Stimulated activated naive CD8-positive, alpha-beta T cell treated with anti-CD3 and anti-CD28 coated beads, Interleukin-15, amount 100 ng/mL, for 72 hours (primary cell): ENCODE measurements around the gene CLRN1.

Source experiments
- ATAC-seq: fragments of 150-1000 bp; cut with Tn5 transposase; 2 replicates; pipeline ENCODE4 v1.10.0; 2021; ENCODE audit warnings: mild to moderate bottlenecking, moderate library complexity
- DNase-seq, 2 donors: peaks; one replicate each; pipeline ENCODE4 v3.0.0; 2021 to 2022
- H3K27ac Mint-ChIP-seq, 2 donors: one replicate each; pipeline ENCODE4 v1.8.0; 2022; ENCODE audit warnings: mild to moderate bottlenecking in 2 of 2, mixed read lengths in 2 of 2, moderate library complexity in 2 of 2
- H3K27me3 Mint-ChIP-seq: one replicate; pipeline ENCODE4 v1.8.0; 2022; ENCODE audit warnings: mixed read lengths
- H3K4me1 Mint-ChIP-seq: one replicate; pipeline ENCODE4 v1.8.0; 2022; ENCODE audit warnings: mild to moderate bottlenecking, mixed read lengths
- H3K4me3 Mint-ChIP-seq, 2 donors: one replicate each; pipeline ENCODE4 v1.8.0; 2022; ENCODE audit warnings: mild to moderate bottlenecking in 2 of 2, mixed read lengths in 2 of 2, moderate library complexity in 1 of 2
- H3K9me3 Mint-ChIP-seq, 2 donors: one replicate each; pipeline ENCODE4 v1.8.0; 2022; ENCODE audit warnings: mixed read lengths in 2 of 2

CLRN1 gene, protein sequence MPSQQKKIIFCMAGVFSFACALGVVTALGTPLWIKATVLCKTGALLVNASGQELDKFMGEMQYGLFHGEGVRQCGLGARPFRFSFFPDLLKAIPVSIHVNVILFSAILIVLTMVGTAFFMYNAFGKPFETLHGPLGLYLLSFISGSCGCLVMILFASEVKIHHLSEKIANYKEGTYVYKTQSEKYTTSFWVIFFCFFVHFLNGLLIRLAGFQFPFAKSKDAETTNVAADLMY

DNA sequence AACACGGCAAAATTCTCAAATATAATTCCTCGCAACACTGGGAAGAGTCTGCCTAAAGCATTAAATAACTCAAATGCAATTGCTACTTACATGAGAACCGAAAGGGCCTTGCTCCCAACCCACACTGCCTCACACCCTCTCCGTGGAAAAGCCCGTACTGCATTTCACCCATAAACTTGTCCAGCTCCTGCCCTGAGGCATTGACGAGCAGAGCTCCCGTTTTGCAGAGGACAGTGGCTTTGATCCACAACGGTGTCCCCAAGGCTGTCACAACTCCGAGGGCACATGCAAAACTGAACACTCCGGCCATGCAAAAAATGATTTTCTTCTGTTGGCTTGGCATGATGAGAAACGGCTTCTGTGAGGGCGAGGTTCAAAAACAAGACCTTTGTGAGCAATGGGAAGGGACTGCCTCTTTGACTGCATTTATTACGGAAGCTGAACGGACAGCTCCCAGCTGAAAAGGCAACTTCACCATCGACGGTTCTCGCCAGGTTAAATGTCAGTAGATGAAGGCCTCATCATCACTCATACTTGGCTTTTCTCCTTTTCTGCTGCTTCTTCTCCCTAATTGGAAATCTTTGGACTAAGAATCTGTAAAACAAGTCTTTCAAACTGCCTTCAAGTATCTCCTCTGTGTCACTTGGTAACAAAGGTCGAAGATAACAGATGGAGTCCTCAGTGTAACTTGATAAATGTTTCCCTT lies at the start of gene CLRN1:
Gene CLRN1 (minus strand): TSS at position 362 of the 706 bp plus-strand sequence. CDS start 19 bp downstream, at position 343.
- no peaks in the 10 kb centered on the region for H3K9me3 Mint-ChIP-seq
- H3K4me3 Mint-ChIP-seq: no peak within 1 kb of the TSS
- H3K27me3 Mint-ChIP-seq: peaks cover 15% of the 10 kb centered on the region
- H3K4me1 Mint-ChIP-seq: peaks cover 9% of the 10 kb centered on the region
- no peak for ATAC-seq
- no peak within 1 kb of the TSS for H3K27ac Mint-ChIP-seq
- DNase-seq: no peak

DNA sequence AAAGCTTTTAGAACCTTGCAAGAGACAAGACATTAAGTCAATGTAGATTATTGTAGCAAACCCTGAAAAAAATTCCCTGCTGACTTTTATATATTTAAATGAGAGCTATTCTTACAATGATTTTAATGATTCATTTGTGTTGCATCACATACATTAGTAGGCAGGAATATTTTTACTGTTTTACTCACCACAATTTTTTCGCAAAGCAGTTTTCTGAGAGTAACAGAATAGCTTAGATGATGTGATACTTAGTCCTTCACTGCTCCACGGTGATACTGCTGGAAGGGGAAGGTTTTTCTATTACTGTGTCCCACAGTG lies 43.9 kb upstream of the CLRN1 start:
- no peak overlapping the region for H3K27ac Mint-ChIP-seq
- H3K9me3 Mint-ChIP-seq: no peaks in the 10 kb centered on the region
- no peak for ATAC-seq
- no peak overlapping the region for H3K4me3 Mint-ChIP-seq
- H3K4me1 Mint-ChIP-seq: no peaks in the 10 kb centered on the region
- H3K27me3 Mint-ChIP-seq: no peaks in the 10 kb centered on the region
- DNase-seq: no peak

DNA sequence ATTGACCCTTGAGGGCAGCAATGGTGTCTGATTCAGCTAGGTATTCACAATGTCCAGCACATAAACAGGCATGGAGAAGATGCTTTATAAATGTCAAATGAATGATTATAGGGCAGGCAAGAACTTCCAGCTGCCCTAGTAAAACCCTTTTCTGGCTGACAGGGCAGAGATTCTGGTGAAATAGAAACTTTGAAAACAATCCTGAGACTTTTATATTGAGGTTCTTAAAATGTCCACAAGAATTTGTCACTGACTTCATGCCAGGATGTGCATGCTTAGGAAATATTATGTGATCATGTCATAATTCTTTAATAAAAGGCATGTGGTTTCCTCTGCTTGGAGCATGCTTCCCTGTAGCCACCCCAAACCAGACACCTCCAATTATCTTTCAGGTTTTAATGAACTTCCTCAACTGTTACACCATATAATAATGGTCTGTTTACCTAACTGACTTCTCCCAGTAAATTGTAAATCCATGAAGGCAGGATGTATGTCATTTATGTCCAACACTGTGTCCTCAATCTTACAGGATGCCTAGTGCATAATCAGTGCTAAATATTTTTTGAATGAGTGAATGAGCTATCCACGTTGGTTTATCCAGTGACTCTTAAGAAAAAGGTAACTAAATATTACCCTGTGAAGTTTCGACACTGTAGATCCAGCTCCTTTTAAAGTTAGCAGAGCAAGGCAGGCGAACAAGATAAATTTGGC lies 43.4 kb upstream of the CLRN1 start:
- Mint-ChIP-seq H3K27me3 (no peaks in the 10 kb centered on the region), H3K4me3 (no peak overlapping the region), H3K4me1 (no peaks in the 10 kb centered on the region), H3K9me3 (no peaks in the 10 kb centered on the region), H3K27ac (no peak overlapping the region)
- ATAC-seq: no peak
- no peak for DNase-seq

DNA sequence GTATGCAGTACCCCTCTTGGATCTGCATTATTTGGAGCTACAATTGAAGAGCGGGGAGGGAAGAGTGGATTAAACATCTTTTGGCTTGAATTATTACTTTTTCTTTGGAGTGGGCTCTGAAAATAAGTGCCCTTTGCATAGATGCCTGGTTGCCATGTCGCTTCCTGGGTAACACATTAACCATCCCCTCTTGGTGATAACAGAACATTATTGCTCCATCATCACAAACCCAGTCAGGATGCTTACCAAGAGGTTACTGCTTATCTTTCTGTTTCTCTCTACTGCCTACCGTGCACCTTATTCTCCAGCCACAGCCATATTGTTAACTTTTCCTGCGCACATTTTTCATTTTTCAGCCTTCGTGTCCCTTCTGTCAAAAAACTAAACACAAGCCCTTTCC lies 42.7 kb upstream of the CLRN1 start:
- Mint-ChIP-seq H3K4me3 (no peak overlapping the region), H3K27ac (no peak overlapping the region)

DNA sequence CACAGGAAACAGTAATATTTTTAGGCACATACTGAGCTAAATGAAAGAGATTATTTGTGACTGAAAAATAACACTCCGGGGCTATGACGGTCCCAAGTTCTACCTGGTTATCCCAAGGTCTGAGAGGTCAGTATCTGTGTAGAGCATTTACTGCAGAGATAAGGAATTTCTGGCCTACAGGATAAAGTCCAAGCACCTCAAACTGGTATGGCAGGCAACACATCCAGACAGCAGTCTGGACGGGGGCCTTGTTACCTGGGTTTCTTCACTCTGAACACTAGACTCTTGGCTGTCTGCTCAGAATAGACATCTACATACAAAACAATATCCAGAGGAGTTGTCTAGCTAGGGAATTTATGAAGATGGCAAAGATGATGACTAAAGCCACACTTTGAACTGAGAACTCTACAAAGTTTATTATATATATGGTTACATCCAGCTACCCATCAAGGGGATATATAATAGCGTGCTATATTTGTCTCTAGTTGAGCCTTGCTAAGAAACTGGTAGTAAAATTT lies 42.0 kb upstream of the CLRN1 start:
- no peak for ATAC-seq
- Mint-ChIP-seq H3K4me3 (no peak overlapping the region), H3K27ac (no peak overlapping the region), H3K27me3 (no peaks in the 10 kb centered on the region), H3K4me1 (no peaks in the 10 kb centered on the region), H3K9me3 (no peaks in the 10 kb centered on the region)
- no peak for DNase-seq

More for the DNA sequence above, 42.7 kb upstream of the CLRN1 start:
- H3K9me3 Mint-ChIP-seq: no peaks in the 10 kb centered on the region
- no peaks in the 10 kb centered on the region for H3K4me1 Mint-ChIP-seq
- ATAC-seq (no peak), DNase-seq (no peak)
- no peaks in the 10 kb centered on the region for H3K27me3 Mint-ChIP-seq

DNA sequence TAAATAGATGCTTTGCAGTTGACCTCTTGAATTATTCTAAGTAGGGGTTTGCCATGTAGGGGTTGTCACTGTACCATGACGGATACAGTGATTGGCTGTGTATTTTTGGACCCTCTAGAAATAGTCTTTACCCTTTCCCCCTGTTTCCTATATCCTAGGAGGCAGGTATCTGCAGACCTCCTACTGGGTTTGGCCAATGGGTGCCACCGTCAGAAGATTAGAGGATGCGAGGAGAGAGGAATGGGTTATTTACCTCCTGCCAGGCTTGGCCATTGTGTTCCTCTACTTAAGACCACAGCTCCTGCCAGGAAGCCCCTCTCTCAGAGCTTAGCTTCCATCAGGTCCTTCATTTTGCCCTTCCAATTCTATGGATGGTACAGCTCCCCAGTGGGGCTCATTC lies 40.2 kb upstream of the CLRN1 start:
- Mint-ChIP-seq H3K4me3 (no peak overlapping the region), H3K27ac (no peak overlapping the region), H3K27me3 (no peaks in the 10 kb centered on the region), H3K4me1 (no peaks in the 10 kb centered on the region), H3K9me3 (no peaks in the 10 kb centered on the region)
- ATAC-seq (no peak), DNase-seq (no peak)

DNA sequence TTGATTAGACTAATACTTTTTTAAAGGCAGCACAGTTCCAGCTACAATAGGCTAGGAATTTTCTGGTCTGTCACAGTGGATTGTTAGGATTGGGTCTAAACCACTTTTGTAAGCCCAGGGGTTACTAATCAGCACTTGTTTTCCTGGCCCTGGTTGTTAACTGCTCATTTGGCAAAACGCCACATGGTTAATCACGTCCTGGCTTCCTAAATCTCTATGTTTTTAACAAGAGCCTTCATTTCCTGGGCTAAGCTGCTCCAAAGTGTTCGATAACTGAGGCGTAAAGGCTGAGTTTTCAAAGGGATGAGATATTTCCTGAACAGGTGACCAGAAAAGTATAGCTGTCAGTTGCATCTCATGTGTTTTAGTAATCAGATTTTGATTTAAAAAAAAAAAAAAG lies 38.9 kb upstream of the CLRN1 start:
- Mint-ChIP-seq H3K4me3 (no peak overlapping the region), H3K27ac (no peak overlapping the region), H3K4me1 (no peaks in the 10 kb centered on the region), H3K9me3 (no peaks in the 10 kb centered on the region), H3K27me3 (no peaks in the 10 kb centered on the region)
- ATAC-seq (no peak), DNase-seq (no peak)

DNA sequence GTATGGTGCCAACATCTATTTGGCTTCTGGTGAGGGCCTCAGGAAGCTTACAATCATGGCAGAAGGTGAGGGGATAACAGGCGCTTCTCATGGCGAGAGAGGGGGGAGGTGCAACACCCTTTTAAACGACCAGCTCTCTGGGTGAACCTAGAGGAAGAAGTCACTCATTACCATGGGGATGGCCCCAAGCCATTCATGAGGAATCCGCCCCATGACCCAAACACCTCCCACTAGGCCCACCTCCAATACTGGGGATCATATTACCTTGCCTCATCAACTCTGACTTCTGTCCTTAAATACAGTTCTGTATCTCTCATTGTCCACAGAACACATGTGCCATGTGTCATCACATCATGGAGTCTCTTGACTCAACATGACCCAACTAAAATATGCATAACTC lies 37.5 kb upstream of the CLRN1 start:
- Mint-ChIP-seq H3K27me3 (no peaks in the 10 kb centered on the region), H3K9me3 (no peaks in the 10 kb centered on the region), H3K4me1 (no peaks in the 10 kb centered on the region), H3K27ac (peak overlapping the region in 1 of 2 donors; percentile 42), H3K4me3 (no peak overlapping the region)
- ATAC-seq: no peak
- no peak for DNase-seq

DNA sequence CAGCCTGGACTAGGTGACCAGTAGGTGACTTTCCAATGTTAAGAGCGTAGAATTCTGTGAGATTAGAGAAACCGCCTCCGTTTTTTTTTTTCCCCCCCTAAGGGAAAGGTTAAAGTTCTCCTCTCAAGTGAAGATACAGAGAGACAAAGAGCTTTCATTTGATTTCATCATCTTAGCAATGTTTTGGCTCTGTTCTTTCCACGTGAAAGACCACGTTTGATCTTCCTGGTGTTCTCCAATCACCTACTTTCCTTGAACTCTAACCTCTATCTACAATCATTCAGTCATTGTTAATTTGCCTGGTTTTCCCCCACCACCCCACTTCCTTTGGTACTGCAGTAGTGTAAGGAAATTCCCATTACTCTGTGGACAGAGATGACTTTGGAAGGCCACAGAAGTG lies 36.9 kb upstream of the CLRN1 start:
- Mint-ChIP-seq H3K27ac (no peak overlapping the region), H3K9me3 (no peaks in the 10 kb centered on the region), H3K4me3 (no peak overlapping the region), H3K4me1 (no peaks in the 10 kb centered on the region), H3K27me3 (no peaks in the 10 kb centered on the region)
- DNase-seq (no peak), ATAC-seq (no peak)

DNA sequence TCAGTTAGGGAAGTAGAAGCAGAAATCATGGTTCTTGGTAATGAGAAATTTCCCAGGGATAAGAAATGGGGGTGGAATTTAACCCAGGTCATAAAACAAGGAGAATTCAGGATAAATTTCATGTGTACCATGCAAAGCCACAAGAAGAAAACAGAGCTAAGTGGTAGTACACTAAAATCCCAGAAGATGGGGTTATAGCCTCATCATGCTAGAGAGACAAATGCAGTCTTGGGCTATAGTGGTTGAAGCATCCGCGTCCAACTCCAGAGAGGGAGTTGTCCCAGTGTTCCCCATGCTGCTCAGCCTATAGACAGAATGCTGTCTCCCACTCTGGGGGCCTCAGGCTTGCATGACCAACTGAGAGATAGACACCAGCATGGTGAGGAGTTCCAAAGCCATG lies 36.2 kb upstream of the CLRN1 start:
- H3K27me3 Mint-ChIP-seq: no peaks in the 10 kb centered on the region
- DNase-seq: no peak
- ATAC-seq: no peak
- no peaks in the 10 kb centered on the region for H3K9me3 Mint-ChIP-seq
- H3K4me1 Mint-ChIP-seq: no peaks in the 10 kb centered on the region
- no peak overlapping the region for H3K27ac Mint-ChIP-seq
- no peak overlapping the region for H3K4me3 Mint-ChIP-seq

DNA sequence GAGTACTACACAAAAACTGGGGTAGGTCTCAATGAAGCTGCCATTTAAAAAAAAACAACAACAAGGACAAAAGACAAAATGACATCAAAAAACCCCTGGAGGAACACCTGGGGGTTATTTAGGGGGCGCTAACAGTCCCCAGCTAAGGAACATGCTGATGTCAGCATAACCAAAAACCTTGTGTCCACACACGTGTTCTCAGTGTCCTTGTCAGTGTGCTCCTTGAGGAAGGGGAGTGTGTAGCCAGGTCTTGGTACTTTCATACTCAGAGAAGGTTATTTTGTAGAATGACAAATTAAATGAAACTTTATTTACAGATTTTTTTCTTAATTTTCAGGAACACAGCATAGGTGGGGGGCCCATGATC lies 31.2 kb upstream of the CLRN1 start:
- ATAC-seq: no peak
- no peaks in the 10 kb centered on the region for H3K9me3 Mint-ChIP-seq
- no peak overlapping the region for H3K4me3 Mint-ChIP-seq
- no peaks in the 10 kb centered on the region for H3K27me3 Mint-ChIP-seq
- DNase-seq: no peak
- H3K27ac Mint-ChIP-seq: no peak overlapping the region
- no peaks in the 10 kb centered on the region for H3K4me1 Mint-ChIP-seq

DNA sequence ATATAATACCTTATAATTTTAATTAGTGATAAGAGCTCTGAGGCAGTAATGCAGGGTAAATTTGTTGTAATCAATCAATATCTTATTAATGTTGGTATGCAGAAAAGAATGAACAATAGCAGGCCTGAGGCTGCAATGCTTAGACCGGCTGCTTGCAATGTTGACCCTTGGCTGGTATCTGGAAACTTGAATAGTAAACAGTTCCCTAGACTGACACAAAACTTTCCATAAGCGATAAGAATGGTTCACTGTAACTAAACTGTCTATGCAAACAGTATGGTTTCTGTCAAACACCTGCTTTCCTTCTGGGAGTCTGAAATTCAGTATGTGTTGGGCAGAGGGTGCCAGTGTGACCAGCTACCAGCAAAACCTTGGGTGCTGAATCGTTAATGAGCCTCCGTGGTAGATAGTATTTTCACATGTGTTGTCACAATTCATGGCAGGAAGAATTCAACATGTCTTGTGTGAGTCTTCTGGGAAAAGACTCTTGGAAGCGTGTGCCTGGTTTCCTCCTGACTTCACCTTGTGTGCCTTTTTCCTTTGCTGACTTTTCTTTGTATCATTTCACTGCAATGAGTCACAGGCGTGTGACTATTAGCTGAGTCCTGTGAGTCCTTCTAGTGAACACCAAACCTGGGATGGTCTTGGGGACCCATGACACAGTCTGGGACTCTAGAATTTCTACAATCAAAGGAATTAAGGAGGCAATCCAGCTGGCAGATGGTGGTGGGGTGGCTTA lies 30.7 kb upstream of the CLRN1 start:
- no peak for DNase-seq
- Mint-ChIP-seq H3K27ac (no peak overlapping the region), H3K4me1 (no peaks in the 10 kb centered on the region), H3K4me3 (no peak overlapping the region), H3K27me3 (no peaks in the 10 kb centered on the region), H3K9me3 (no peaks in the 10 kb centered on the region)
- ATAC-seq: no peak

DNA sequence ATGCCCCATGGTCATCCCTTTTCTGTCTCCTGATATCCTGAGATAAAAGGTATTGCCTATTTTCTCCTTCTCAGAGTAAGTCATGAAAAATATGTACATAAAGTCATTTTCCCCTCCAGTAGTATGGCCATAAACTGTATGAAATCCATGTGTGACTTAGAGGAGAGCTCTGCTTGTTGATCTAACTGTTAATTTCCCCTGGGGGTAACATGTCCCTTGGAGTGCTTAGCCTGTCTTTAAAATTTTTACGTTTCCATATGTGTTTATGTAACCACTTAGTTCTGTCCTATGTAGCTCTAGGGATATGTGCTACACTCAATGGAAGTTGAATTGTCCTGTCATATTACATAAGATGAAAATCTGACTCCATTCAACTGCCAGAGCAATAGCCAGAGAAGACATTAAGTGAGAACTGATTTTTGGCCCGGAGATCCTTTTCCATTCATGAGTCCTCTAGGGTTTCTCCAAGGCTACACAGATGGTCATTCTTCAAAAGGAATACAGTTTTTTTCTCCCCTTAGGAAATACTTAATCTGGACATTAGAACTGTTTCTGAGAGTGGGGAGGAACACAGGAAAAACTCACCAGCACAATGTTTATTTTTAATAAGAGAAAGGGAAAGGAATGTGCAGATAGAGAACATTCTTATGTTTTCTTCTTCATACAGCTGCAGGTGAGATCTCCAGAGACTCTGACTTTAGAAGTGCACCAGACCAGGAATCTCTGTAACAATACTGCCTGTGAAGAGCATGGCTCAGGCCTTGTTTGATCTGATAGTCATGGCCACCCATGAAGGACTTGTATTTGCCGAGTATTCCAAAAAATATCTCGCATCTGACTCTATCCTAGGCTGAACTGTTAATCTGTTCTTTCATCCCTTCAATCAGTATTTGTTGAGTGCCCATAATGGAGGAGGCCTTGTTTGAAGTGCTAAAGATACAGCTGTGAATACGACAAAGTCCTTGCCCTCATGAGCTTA lies 29.8 kb upstream of the CLRN1 start:
- Mint-ChIP-seq H3K27me3 (no peaks in the 10 kb centered on the region), H3K4me1 (no peaks in the 10 kb centered on the region), H3K9me3 (no peaks in the 10 kb centered on the region), H3K27ac (peak overlapping the region in 1 of 2 donors; percentile 15), H3K4me3 (no peak overlapping the region)
- ATAC-seq (no peak), DNase-seq (no peak)

DNA sequence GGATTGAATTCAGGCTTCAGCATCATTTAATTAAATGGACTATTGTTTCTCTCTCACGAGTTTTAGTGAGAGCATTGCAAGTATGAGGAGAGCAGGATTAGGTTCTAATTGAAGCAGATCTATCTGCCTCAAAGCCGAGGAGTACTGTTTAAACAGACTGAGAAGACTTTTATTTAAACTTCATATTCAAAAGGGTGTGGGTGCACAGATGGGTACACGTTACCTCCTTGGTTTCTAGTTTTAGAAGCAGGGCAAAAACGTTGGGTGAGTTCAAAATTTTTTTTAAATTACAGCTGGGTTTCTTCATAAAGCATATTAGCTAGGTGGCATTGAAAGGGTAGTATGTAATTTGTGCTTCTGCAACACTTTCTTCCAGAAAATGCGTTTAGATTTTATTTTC lies 26.5 kb upstream of the CLRN1 start:
- H3K27ac Mint-ChIP-seq: no peak overlapping the region
- no peaks in the 10 kb centered on the region for H3K27me3 Mint-ChIP-seq
- H3K9me3 Mint-ChIP-seq: no peaks in the 10 kb centered on the region
- no peaks in the 10 kb centered on the region for H3K4me1 Mint-ChIP-seq
- DNase-seq: no peak
- no peak overlapping the region for H3K4me3 Mint-ChIP-seq
- ATAC-seq: no peak

DNA sequence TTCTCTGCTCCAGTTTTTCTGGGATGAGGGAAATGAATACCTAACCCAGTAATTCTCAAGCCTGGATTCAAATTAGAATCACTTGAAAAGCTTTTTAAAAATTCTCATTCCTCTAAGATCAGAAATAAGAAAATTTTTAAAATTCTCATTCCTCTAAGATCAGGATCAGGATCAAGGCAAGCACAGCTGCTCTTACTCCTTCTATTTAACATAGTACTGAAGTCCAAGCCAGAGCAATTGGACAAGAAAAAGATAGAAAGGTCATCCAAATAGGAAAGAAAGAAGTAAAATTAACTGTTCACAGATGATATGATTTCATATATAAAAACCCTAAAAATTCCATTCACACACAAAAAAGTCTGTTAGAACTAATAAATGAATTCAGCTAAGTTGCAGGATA lies 24.2 kb upstream of the CLRN1 start:
- peaks cover 17% of the 10 kb centered on the region for H3K27me3 Mint-ChIP-seq

More for the DNA sequence above, 24.2 kb upstream of the CLRN1 start:
- no peaks in the 10 kb centered on the region for H3K4me1 Mint-ChIP-seq
- no peak for ATAC-seq
- DNase-seq: no peak
- no peaks in the 10 kb centered on the region for H3K9me3 Mint-ChIP-seq
- no peak overlapping the region for H3K27ac Mint-ChIP-seq
- H3K4me3 Mint-ChIP-seq: no peak overlapping the region
